HEK293 (cell line): ENCODE data around the gene PKLR.
A peak's percentile ranks its signal among the peaks of the same experiment; 100 is the strongest.

Experiments used
- BCL11B ChIP-seq: fragments of 450-650 bp; formaldehyde crosslinking; IDR thresholded peaks from 2 replicates; pipeline ENCODE4 v1.5.1; 2016; ENCODE audit warnings: low read depth, missing biosample characterization, missing genetic modification characterization
- SP7 ChIP-seq: fragments of 450-650 bp; formaldehyde crosslinking; IDR thresholded peaks from 2 replicates; pipeline ENCODE4 v1.5.1; 2016; ENCODE audit warnings: missing biosample characterization, missing genetic modification characterization
- WT1 ChIP-seq: fragments of 450-650 bp; formaldehyde crosslinking; IDR thresholded peaks from 2 replicates; pipeline ENCODE4 v1.5.1; 2016; ENCODE audit warnings: missing biosample characterization, missing genetic modification characterization
- ZNF146 ChIP-seq: fragments of 450-650 bp; formaldehyde crosslinking; IDR thresholded peaks from 2 replicates; pipeline ENCODE4 v1.5.1; 2016; ENCODE audit warnings: missing biosample characterization, missing genetic modification characterization
- ZNF2 ChIP-seq: fragments of 450-650 bp; formaldehyde crosslinking; IDR thresholded peaks from 2 replicates; pipeline ENCODE4 v1.5.1; 2016; ENCODE audit warnings: missing biosample characterization, missing genetic modification characterization
- ZNF248 ChIP-seq: fragments of 450-650 bp; formaldehyde crosslinking; IDR thresholded peaks from 2 replicates; pipeline ENCODE4 v1.5.1; 2017; ENCODE audit warnings: missing biosample characterization, missing genetic modification characterization
- ZNF350 ChIP-seq: fragments of 450-650 bp; formaldehyde crosslinking; IDR thresholded peaks from 2 replicates; pipeline ENCODE4 v1.5.0; 2017; ENCODE audit warnings: missing biosample characterization, mild to moderate bottlenecking, missing genetic modification characterization
- ZNF394 ChIP-seq: fragments of 450-650 bp; formaldehyde crosslinking; IDR thresholded peaks from 2 replicates; pipeline ENCODE4 v1.5.1; 2016; ENCODE audit warnings: missing biosample characterization, missing genetic modification characterization, mild to moderate bottlenecking, moderate library complexity, borderline replicate concordance
- ZNF549 ChIP-seq: fragments of 450-650 bp; IDR thresholded peaks from 2 replicates; pipeline ENCODE4 v1.5.1; 2018; ENCODE audit warnings: missing biosample characterization, missing genetic modification characterization, mild to moderate bottlenecking, inconsistent platforms, moderate library complexity
- ZNF558 ChIP-seq: fragments of 450-650 bp; formaldehyde crosslinking; IDR thresholded peaks from 2 replicates; pipeline ENCODE4 v1.5.1; 2016; ENCODE audit warnings: missing biosample characterization, missing genetic modification characterization
- ZNF747 ChIP-seq: fragments of 450-650 bp; formaldehyde crosslinking; IDR thresholded peaks from 2 replicates; pipeline ENCODE4 v1.5.1; 2016; ENCODE audit warnings: missing biosample characterization, missing genetic modification characterization
- ZNF76 ChIP-seq: fragments of 450-650 bp; formaldehyde crosslinking; IDR thresholded peaks from 2 replicates; pipeline ENCODE4; 2016; ENCODE audit warnings: low read depth, missing biosample characterization, missing genetic modification characterization, borderline replicate concordance
- ZNF777 ChIP-seq: fragments of 450-650 bp; formaldehyde crosslinking; IDR thresholded peaks from 2 replicates; pipeline ENCODE4 v1.5.1; 2017; ENCODE audit warnings: missing biosample characterization, missing genetic modification characterization, borderline replicate concordance
- ZNF791 ChIP-seq: fragments of 450-650 bp; formaldehyde crosslinking; IDR thresholded peaks from 2 replicates; pipeline ENCODE4 v1.5.1; 2016; ENCODE audit warnings: missing biosample characterization, missing genetic modification characterization
- TF ChIP-seq, protein P1 (sequence below): fragments of 450-650 bp; formaldehyde crosslinking; IDR thresholded peaks from 2 replicates; pipeline ENCODE4 v1.5.1; 2016; ENCODE audit warnings: missing biosample characterization, missing genetic modification characterization
- TF ChIP-seq, protein P2 (sequence below): fragments of 450-650 bp; formaldehyde crosslinking; IDR thresholded peaks from 2 replicates; pipeline ENCODE4 v1.5.1; 2017; ENCODE audit warnings: missing biosample characterization, missing genetic modification characterization
- TF ChIP-seq, protein P3 (sequence below): fragments of 450-650 bp; formaldehyde crosslinking; IDR thresholded peaks from 2 replicates; pipeline ENCODE4 v1.5.1; 2016; ENCODE audit warnings: missing biosample characterization, missing genetic modification characterization
- TF ChIP-seq, protein P4 (sequence below): fragments of 450-650 bp; formaldehyde crosslinking; conservative IDR thresholded peaks from 2 replicates; pipeline ENCODE4 v1.5.1; 2016; ENCODE audit warnings: low read depth, missing biosample characterization, missing genetic modification characterization
- TF ChIP-seq, protein P5 (sequence below): fragments of 450-650 bp; formaldehyde crosslinking; IDR thresholded peaks from 2 replicates; pipeline ENCODE4 v1.5.1; 2016; ENCODE audit warnings: missing biosample characterization, missing genetic modification characterization
- TF ChIP-seq, protein P6 (sequence below): fragments of 450-650 bp; IDR thresholded peaks from 2 replicates; pipeline ENCODE4 v1.5.1; 2018; ENCODE audit warnings: missing biosample characterization, mild to moderate bottlenecking, missing genetic modification characterization
- TF ChIP-seq, protein P7 (sequence below): fragments of 450-650 bp; formaldehyde crosslinking; IDR thresholded peaks from 2 replicates; pipeline ENCODE4 v1.5.1; 2016; ENCODE audit warnings: missing biosample characterization, missing genetic modification characterization, borderline replicate concordance

Gene PKLR

DNA sequence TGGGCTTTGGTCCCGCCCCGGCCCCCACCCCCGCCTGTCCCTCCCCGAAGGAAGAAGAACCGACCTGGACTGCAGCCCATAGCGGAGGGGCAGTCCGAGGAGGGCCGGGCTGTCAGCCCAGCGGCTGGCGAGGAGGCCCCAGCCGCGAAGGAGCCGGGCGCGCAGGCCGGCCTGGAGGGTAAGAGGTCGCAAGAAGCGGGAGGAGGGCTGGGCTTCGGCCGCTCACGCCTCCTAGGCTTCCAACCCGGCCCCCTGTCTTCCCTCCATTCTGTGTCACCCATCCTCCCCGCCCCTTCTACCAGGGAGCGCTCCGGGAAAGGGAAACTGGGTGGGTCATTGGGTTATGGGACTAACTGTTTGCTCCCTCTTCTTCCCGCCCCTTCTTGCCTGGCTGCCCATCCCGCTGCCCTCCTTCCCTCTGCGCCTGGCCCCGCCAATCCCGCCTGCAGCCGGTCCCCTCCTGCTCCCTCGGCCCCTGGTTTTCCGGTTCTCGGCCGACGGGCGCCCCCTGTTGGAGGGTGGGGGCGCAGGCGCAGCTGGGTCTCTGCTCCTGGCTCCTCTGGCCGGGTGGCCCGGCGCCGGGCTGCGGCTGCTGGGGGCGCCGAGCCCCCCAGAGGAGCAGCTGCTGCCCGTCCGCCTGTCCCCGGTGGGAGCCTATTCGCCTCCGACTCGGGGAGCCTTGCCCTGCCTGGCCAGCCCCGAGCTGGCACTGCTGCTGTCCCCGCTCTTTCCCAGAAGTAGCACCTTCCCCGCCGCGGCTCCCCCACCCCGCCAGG, 21.9 kb upstream of the PKLR start (continued):
- TF ChIP-seq ZNF747 (tag by site-specific recombination) (no peak), ZNF76 (tag by site-specific recombination) (peak; percentile 85), ZNF777 (no peak), ZNF350 (tag by site-specific recombination) (no peak), BCL11B (peak; percentile 87), ZNF2 (tag by site-specific recombination) (peak; percentile 84), ZNF248 (tag by site-specific recombination) (no peak), WT1 (tag by site-specific recombination) (peak; percentile 46; the same call in 1 of the 2 replicates), ZNF146 (tag by site-specific recombination) (no peak), ZNF549 (tag by site-specific recombination) (no peak), ZNF558 (tag by site-specific recombination) (no peak), ZNF791 (no peak), SP7 (tag by site-specific recombination) (peak; percentile 74), ZNF394 (tag by site-specific recombination) (peak; percentile 72)
- TF ChIP-seq, protein P1, sequence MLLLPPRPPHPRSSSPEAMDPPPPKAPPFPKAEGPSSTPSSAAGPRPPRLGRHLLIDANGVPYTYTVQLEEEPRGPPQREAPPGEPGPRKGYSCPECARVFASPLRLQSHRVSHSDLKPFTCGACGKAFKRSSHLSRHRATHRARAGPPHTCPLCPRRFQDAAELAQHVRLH, result peak; percentile 49; the same call in 1 of the 2 replicates
- TF ChIP-seq, protein P2, sequence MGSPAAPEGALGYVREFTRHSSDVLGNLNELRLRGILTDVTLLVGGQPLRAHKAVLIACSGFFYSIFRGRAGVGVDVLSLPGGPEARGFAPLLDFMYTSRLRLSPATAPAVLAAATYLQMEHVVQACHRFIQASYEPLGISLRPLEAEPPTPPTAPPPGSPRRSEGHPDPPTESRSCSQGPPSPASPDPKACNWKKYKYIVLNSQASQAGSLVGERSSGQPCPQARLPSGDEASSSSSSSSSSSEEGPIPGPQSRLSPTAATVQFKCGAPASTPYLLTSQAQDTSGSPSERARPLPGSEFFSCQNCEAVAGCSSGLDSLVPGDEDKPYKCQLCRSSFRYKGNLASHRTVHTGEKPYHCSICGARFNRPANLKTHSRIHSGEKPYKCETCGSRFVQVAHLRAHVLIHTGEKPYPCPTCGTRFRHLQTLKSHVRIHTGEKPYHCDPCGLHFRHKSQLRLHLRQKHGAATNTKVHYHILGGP (tag by site-specific recombination), result no peak
- TF ChIP-seq, protein P3, sequence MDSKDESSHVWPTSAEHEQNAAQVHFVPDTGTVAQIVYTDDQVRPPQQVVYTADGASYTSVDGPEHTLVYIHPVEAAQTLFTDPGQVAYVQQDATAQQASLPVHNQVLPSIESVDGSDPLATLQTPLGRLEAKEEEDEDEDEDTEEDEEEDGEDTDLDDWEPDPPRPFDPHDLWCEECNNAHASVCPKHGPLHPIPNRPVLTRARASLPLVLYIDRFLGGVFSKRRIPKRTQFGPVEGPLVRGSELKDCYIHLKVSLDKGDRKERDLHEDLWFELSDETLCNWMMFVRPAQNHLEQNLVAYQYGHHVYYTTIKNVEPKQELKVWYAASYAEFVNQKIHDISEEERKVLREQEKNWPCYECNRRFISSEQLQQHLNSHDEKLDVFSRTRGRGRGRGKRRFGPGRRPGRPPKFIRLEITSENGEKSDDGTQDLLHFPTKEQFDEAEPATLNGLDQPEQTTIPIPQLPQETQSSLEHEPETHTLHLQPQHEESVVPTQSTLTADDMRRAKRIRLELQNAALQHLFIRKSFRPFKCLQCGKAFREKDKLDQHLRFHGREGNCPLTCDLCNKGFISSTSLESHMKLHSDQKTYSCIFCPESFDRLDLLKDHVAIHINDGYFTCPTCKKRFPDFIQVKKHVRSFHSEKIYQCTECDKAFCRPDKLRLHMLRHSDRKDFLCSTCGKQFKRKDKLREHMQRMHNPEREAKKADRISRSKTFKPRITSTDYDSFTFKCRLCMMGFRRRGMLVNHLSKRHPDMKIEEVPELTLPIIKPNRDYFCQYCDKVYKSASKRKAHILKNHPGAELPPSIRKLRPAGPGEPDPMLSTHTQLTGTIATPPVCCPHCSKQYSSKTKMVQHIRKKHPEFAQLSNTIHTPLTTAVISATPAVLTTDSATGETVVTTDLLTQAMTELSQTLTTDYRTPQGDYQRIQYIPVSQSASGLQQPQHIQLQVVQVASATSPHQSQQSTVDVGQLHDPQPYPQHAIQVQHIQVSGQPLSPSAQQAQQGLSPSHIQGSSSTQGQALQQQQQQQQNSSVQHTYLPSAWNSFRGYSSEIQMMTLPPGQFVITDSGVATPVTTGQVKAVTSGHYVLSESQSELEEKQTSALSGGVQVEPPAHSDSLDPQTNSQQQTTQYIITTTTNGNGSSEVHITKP (tag by site-specific recombination), result no peak; the same call in none of the 2 replicates
- TF ChIP-seq, protein P4, sequence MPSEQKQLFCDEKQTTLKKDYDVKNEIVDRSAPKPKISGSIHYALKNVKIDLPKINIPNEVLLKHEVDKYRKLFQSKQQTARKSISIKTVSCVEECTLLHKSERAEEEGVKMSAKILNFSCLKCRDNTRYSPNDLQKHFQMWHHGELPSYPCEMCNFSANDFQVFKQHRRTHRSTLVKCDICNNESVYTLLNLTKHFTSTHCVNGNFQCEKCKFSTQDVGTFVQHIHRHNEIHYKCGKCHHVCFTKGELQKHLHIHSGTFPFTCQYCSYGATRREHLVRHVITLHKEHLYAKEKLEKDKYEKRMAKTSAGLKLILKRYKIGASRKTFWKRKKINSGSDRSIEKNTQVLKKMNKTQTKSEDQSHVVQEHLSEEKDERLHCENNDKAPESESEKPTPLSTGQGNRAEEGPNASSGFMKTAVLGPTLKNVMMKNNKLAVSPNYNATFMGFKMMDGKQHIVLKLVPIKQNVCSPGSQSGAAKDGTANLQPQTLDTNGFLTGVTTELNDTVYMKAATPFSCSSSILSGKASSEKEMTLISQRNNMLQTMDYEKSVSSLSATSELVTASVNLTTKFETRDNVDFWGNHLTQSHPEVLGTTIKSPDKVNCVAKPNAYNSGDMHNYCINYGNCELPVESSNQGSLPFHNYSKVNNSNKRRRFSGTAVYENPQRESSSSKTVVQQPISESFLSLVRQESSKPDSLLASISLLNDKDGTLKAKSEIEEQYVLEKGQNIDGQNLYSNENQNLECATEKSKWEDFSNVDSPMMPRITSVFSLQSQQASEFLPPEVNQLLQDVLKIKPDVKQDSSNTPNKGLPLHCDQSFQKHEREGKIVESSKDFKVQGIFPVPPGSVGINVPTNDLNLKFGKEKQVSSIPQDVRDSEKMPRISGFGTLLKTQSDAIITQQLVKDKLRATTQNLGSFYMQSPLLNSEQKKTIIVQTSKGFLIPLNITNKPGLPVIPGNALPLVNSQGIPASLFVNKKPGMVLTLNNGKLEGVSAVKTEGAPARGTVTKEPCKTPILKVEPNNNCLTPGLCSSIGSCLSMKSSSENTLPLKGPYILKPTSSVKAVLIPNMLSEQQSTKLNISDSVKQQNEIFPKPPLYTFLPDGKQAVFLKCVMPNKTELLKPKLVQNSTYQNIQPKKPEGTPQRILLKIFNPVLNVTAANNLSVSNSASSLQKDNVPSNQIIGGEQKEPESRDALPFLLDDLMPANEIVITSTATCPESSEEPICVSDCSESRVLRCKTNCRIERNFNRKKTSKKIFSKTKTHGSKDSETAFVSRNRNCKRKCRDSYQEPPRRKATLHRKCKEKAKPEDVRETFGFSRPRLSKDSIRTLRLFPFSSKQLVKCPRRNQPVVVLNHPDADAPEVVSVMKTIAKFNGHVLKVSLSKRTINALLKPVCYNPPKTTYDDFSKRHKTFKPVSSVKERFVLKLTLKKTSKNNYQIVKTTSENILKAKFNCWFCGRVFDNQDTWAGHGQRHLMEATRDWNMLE (tag by site-specific recombination), result no peak
- TF ChIP-seq, protein P5, sequence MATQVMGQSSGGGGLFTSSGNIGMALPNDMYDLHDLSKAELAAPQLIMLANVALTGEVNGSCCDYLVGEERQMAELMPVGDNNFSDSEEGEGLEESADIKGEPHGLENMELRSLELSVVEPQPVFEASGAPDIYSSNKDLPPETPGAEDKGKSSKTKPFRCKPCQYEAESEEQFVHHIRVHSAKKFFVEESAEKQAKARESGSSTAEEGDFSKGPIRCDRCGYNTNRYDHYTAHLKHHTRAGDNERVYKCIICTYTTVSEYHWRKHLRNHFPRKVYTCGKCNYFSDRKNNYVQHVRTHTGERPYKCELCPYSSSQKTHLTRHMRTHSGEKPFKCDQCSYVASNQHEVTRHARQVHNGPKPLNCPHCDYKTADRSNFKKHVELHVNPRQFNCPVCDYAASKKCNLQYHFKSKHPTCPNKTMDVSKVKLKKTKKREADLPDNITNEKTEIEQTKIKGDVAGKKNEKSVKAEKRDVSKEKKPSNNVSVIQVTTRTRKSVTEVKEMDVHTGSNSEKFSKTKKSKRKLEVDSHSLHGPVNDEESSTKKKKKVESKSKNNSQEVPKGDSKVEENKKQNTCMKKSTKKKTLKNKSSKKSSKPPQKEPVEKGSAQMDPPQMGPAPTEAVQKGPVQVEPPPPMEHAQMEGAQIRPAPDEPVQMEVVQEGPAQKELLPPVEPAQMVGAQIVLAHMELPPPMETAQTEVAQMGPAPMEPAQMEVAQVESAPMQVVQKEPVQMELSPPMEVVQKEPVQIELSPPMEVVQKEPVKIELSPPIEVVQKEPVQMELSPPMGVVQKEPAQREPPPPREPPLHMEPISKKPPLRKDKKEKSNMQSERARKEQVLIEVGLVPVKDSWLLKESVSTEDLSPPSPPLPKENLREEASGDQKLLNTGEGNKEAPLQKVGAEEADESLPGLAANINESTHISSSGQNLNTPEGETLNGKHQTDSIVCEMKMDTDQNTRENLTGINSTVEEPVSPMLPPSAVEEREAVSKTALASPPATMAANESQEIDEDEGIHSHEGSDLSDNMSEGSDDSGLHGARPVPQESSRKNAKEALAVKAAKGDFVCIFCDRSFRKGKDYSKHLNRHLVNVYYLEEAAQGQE (tag by site-specific recombination), result peak; percentile 36; the same call in 1 of the 2 replicates
- TF ChIP-seq, protein P6, sequence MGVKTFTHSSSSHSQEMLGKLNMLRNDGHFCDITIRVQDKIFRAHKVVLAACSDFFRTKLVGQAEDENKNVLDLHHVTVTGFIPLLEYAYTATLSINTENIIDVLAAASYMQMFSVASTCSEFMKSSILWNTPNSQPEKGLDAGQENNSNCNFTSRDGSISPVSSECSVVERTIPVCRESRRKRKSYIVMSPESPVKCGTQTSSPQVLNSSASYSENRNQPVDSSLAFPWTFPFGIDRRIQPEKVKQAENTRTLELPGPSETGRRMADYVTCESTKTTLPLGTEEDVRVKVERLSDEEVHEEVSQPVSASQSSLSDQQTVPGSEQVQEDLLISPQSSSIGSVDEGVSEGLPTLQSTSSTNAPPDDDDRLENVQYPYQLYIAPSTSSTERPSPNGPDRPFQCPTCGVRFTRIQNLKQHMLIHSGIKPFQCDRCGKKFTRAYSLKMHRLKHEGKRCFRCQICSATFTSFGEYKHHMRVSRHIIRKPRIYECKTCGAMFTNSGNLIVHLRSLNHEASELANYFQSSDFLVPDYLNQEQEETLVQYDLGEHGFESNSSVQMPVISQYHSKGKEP, result no peak
- TF ChIP-seq, protein P7, sequence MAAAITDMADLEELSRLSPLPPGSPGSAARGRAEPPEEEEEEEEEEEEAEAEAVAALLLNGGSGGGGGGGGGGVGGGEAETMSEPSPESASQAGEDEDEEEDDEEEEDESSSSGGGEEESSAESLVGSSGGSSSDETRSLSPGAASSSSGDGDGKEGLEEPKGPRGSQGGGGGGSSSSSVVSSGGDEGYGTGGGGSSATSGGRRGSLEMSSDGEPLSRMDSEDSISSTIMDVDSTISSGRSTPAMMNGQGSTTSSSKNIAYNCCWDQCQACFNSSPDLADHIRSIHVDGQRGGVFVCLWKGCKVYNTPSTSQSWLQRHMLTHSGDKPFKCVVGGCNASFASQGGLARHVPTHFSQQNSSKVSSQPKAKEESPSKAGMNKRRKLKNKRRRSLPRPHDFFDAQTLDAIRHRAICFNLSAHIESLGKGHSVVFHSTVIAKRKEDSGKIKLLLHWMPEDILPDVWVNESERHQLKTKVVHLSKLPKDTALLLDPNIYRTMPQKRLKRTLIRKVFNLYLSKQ (tag by site-specific recombination), result no peak
